GM19455 (cell line): ENCODE data around the gene CLMN.
"Not testable (repeated sequence)": the region's sequence is repeated elsewhere in the genome, so short reads cannot be mapped to it uniquely, and the experiment has no call there.

Source experiments
- ATAC-seq: cut with Tn5 transposase; IDR thresholded peaks from one replicate; pipeline ENCODE4 v1.9.1; 2021; ENCODE audit not compliant: unreplicated experiment

Gene CLMN

DNA sequence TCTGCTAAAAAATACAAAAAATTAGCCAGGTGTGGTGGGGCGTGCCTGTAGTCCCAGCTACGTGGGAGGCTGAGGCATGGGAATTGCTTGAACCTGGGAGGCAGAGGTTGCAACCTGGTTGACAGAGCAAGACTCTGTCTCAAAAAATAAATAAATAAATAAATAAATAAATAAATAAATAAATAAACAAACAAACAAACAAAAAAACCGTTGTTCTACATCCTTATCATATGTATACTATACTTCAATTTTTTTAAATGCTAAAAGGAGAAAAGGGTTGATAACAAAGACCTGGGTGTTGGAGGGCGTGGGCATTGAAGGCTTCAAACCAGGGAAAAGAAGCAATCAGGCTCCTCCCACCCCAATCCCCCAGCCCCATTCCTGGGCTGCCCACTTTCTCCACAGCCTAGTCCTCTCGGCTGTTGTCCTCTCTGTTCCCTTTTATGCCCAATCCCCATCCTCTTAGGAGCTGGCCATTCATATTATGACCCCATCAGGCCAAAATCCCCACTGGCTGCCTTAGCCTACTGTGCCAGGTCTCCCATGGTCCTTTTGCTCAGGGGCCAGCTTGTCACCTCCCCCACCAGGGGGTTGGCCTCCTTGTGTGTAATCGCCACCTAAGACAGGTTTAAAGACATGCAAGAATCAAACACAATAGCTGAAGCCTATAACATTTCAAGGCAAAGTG is 30.2 kb downstream of the CLMN start:
- ATAC-seq: no peak

DNA sequence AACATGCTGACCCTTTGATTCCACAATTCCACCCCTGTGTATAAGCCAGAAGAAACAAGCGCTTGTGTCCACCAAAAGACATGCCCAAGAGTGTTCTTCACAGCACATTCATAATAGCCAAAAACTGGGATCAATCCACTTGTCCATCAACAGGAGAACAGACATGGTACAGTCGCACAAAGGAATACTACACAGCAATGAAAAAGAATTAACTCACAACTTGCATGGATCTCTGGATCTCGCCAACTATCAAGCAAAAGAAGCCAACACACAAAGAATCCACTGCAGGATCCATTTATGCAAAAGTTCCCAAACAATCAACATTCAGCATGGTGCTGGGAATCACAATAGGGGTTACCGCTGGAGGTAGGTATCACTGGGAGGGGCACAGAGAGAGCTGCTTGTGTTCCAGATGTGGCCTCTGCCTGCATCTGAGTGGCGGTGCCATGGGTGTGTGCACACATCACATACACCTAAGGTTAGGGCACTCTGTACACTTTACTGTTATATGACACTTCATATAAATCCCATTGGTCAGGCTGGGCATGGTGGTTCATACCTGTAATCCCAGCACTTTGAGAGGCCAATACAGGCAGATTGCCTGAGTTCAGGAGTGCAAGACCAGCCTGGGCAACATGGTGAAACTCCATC is 30.9 kb downstream of the CLMN start:
- no peak for ATAC-seq

DNA sequence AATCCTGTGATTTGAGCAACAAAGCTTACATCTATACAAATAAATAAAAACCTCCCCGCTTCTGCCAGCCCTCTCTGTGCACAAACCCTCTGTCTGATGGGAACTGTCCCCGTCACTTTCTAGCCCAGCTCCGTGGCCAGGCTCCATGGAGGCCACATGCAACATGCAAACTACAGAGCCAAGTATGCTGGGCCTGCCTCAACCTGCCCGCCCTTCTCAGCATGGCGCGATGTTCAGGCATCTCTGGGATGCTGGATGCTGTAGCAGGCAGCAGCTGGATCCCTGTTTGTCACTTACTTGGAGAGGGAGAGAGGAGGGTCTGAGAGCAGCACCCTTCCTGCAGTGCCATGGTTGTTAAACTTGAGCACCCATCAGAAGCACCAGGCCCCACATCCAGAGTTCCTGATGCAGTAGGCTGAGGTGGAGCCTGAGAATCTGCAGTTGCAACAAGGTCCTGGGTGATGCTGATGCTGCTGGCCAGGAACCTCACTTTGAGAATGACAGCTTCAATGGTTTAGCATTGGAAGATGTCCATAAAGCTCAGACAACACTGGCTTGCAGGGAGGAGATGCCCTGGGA is 32.4 kb downstream of the CLMN start:
- ATAC-seq: no peak

DNA sequence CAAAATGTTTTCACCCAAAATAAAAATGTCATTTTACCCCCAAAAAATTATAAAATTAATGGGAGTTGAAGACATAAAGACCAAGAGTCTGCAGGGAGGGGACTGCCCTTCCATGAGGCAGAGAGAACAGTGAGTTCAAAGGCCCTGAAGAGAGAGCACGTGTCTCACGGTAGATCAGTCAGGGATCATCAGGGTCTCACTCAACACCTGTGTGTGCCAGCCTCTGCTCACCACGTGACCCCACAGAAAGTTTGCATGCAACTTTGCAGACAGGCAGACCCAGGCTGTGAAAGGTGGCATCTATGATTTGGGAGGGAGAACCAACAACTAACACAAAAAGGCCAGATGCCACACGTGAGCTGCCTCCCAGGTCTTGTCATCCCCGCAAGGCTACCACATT is 33.1 kb downstream of the CLMN start:
- no peak for ATAC-seq

DNA sequence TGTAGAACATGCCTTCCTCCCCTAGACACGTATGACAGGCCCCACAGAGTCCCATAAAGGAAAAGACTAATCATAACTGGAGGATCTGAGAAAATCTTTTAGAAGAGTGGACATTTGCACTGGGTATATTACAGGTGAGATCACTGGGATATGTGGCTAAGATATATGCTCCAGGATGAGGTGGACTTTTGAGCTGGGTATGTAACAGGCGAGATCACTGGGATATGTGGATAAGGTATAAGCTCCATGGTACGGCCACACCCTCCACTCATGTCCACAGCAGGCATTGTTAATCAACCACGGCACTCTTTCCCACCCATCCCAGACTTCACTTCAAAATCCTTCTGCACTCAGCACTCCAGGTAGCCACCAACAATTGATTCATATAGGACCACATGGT is 34.1 kb downstream of the CLMN start:
- no peak for ATAC-seq

DNA sequence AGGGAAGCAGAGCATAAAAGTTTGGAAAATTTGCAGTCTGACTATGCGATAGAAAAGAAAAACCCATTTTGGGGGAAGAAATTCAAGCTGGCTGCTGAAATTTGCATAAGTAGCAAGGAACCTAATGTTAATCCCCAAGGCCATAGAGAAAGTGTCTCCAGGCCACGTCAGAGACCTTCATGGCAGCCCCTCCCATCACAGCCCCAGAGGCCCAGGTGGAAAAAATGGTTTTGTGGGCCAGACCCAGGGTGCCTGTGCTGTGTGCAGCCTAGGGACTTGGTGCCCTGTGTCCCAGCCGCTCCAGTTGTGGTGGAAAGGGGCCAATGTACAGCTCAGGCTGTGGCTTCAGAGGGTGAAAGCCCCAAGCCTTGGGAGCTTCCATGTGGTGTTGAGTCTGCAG is 35.9 kb downstream of the CLMN start:
- not testable (repeated sequence) for ATAC-seq

DNA sequence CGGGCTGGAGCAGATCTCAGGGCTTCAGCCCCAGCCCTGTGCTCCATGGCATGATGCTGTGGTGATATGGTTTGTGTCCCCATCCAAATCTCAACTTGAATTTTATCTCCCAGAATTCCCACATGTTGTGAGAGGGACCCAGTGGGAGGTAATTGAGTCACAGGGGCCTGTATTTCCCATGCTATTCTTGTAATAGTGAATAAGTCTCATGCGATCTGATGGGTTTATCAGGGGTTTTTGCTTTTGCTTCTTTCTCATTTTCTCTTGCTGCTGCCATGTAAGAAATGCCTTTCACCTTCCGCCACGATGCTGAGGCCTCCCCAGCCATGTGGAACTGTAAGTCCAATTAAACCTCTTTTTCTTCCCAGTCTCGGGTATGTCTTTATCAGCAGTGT is 36.7 kb downstream of the CLMN start:
- not testable (repeated sequence) for ATAC-seq

DNA sequence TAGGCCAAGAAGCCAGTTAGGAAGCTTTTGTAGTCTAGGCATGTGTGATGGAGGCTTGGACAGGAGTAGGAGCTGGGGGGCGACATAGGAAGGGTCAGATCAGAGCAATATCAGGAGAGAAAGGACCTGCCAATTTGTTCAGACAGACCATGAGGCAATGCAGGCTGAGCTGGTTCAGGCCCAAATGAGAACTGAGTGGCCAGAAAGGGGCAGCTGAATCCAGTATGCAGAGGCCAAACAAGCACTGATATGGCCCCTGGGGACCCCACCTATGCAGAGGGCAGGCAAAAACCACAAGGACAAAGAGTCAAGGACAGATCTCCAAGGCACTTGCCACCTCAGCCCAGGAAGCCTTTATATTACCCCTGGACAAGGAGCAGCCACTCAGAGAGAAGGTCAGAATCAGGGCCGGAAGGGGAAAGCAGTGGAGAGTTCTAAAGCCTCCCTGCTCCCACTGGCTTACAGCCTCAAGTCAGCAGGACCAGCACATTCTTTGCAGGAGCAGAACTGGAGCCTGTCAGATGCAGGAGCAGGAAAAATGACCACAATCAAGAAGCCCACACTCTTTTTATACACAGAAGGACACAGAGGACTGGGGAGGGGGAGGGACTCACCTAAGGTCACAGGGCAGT is 37.2 kb downstream of the CLMN start:
- ATAC-seq: no peak

DNA sequence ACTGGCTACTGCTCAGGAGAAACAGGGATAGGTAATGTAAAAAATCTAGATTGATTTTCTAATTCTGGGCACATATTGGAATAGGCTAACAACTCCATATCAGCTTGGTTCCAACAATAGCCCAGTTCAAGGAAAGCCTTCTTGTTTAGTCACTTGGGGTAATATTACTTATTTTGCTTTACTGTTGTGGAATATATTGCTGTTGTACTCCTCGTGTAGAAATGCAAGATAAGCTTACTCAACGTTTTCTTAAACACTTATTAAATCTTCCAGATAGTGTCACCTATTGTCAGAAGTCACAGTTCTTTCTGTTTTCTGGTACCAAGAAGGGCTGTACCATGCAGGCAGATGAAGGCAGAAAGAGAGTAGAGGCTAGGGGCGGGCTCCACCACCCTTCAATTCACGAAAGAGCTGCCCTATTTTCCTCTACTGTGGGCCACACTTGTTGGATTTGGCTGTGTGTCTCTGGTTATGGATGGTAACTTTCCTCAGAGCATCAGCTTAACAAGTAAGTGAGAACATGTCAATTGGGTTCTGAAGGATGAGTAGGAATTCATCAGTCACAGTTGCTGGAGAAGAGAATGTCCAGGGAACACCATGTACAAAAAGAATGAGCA is 38.0 kb downstream of the CLMN start:
- no peak for ATAC-seq

DNA sequence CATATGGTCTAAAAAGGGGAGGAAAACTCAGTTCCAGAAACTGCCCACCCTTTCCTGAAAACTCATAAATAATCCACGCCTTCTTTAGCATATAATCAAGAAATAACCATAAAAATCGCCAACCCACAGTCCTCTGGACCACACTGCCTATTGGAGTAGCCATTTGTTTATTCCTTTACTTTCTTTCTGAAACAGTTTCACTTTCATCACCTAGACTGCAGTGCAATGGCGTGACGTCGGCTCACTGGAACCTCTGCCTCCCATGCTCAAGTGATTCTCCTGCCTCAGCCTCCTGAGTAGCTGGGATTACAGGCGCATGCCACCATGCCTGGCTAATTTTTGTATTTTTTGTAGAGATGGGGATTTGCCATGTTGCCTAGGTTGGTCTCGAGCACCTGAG is 44.2 kb downstream of the CLMN start:
- ATAC-seq: no peak

DNA sequence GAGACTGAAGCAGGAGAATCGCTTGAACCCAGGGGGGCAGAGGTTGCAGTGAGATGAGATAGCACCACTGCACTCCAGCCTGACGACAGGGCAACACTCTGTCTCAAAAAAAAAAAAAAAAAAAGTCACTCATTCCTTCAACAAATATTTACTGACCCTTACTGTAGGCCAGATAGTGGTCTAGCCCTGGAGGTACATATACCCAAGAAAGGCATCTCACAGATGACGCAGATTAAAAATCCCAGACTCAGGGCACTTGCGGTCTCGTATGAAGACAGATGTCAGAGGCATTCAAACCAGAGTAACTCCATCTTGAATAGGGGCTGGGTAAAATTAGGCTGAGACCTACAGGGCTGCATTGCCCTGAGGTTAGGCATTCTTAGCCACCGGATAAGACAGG is 44.8 kb downstream of the CLMN start:
- no peak for ATAC-seq

DNA sequence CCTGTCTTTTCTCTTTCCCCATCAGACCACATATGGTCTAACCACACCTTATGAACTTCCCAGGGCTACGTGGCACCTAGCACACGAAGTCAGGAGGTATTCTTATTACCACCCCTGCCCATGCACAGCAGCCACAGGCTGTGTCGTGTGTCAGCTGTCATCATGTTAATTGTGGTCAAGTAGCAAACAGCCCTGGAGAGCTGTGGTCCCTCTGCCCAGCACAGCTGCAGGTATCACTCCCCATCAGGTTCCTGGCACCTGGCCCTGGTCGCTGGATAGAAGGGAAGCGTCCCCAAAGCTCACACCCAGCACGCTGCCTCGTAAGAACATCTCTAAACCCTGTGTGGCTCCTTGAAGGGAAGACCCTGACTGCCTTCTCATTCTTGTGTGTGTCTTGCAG is 45.4 kb downstream of the CLMN start:
- no peak for ATAC-seq

DNA sequence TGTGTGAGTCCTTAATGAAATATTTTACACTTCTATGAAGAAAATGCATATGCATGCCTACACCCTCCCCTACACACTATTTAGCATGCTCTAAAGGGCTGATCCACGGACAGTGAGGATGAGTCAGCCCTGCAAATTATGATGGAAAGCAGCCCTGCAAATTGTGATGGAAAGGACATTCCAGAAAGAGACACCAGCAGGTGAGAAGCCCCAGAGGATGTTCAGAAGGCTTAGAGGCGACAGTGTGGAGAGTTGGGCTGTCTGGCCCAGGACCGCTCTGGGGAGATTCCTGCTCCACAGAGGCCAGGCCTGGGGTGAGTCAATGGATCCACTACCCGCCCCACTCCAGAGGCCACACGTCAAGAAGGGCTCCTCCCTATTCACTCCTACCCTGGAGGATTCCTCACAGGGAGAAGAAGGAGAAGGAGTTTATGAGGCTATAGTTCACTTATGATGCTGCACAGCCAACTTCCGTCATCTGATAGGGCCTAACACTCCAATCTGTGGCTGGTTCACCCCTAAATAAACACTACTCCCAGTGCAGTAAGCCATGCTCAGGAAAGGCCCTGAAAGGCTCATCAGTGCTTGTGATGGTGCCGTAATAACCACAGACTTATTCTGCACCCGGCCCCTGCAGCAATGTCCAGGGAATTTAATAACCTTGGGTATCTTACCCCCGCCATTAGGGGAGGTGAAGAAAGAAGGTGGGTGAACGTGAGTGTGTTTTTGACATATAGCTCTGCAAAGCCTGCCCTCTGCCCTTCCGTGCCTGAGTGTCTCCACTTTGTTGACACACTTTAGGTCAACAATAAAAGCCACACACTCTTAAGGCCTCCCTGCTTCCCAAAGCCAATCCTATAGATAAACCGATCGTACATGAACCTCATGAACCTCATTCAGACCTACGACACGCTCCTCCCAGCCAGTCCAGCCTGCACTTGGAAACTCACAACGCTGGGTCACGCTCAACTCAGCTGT is 46.4 kb downstream of the CLMN start:
- ATAC-seq: no peak

DNA sequence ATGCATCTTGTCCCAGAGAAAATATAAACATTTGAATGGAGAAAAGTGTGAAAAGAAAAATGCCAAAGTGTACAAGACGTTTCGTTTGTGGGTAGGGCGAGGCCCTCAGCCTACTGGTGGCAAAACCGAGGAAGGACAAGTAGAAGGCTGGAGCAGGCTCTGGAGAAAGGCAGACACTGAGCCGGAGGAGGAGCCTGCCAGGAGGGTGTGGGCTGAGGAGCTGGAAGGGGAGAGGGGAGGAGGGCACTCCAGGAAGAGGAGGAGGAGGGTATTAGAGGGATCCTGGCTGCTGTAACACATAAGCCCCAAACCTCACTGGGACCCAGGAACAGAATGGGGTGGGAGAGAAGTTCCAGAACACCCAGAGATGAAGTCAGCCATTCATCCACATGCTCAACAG is 47.7 kb downstream of the CLMN start:
- no peak for ATAC-seq

DNA sequence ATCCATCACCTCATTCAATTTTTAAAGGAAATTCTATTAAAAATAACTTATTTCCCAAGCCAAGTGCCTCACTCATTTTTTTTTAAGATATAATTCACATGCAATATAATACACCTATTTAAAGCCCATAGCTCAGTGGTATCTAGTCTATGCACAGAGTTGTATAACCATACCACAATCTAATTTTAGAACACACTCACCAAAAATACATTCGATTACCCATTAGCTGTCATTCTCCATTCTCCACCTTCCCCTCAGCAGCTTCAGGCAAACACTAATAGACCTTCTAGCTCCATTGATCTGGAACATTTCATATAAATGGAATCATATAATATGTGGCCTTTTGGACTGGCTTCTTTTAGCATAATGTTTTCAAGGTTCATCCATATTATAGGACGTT is 49.5 kb downstream of the CLMN start:
- no peak for ATAC-seq

DNA sequence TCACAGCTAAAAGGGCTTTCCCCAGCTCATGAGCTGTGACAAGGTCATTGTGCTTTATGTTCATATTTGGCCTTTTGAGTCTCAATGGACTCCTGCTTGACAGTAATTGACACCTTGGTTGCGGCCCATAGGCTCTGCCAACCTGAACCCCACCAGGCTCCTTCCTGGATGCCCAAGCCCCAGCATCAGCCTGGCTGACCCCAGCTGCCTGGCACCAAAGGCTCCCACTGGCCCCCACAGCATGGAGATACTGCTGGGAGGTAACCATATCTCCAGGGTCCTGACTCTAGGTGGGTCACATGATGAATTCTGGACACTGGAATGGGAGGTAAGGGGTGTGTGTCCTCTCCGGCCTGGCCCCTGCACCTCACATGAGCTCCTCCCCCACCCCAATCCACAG is 50.2 kb downstream of the CLMN start:
- no peak for ATAC-seq

DNA sequence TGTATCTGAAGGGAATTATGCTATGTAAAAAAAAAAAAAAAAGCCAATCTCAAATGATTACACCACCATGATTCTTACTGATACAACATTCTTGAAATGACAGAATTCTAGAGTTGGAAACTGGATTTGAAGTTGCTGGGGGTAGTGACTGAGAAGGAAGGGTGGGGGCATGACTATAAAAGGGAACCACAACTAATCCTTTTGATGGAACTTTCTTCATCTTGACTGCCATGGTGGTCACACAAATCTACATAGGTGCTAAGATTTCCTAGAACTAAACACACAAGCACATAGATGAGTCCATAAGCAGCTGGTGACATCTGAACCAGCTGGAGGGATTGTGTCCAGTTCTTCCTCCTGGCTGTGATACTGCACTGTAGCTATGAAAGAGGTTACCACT is 51.4 kb downstream of the CLMN start:
- no peak for ATAC-seq

DNA sequence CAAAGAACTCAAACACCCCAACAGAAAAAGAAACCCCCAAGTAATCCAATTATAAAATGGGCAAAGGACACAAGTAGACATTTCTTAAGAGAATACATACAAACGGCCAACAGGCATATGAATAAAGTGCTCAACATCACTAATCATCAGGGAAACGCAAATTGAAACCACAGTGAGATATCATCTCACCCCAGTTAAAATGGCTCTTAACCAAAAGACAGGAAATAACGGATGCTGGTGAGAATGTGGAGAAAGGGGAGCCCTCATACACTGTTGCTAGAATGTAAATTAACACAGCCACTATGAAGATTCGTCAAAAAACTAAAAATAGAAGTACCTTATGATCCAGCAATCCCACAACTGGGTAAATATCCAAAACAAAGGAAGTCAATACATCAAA is 52.4 kb downstream of the CLMN start:
- no peak for ATAC-seq

DNA sequence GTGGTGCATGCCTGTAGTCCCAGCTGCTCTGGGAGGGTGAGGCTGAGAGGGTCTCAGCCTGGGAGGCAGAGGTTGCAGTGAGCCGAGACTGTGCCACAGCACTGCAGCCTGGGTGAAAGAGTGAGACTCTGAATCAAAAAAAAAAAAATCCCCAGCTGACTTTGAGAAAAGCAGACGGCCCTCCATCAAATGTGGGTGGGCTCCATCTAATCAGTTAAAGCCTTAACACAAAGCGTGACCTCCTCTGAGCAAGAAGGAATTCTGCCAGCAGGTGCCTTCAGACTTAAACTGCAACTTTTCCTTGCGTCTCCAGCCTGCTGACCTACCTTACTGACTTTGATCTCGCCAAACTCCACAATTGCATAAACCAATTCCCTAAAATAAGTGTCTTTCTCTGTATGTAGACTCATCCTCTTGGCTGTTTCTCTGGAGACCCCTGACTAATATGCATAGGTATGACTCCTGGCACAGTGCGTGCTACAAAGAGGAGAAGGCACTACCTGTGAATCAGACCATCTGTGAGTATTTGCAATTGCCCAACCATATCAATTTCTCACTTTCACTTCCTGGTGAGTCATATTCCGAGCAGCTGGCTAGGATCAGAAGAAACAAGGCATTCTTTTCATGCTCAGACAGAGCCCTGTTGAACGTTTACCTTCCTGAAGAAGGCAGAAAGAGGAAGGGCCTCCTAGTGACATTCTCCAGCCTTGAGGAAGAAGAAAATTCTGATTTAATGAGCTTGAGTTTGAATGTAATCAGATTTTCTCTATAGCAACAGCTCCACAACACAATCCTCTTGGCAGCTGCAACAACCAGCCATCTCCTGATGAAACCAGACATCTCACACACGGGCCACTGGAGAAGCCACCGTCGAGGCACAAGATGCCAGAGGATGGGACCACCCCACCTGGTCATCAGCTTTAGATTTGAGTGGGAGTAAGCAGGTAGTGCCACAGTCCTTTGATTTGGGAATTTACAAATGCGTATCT is 54.3 kb downstream of the CLMN start:
- ATAC-seq: peak; percentile 95
